OCI-LY3 (cell line): ENCODE measurements around the gene KCTD17.

Experiments used
- H2AFZ ChIP-seq: fragments of 200-600, 300-600 bp; shearing (Covaris generic); 2 replicates; pipeline ENCODE4 v1.6.0; 2014; ENCODE audit warnings: antibody characterized with exemption, low read depth, low read length
- H3K27ac ChIP-seq: fragments of 200-600, 300-600 bp; sonication (generic); 2 replicates; pipeline ENCODE4 v1.5.1; 2014; ENCODE audit warnings: mild to moderate bottlenecking, low read length, moderate library complexity, mixed read lengths
- H3K27me3 ChIP-seq: fragments of 200-600, 300-600 bp; sonication (generic); 2 replicates; pipeline ENCODE4 v1.6.1; 2014; ENCODE audit warnings: low read depth, low read length, mixed read lengths
- H3K36me3 ChIP-seq: fragments of 200-600, 300-600 bp; sonication (generic); replicated peaks from 2 replicates; pipeline ENCODE3; 2014; ENCODE audit warnings: low read depth, low read length, mixed read lengths
- H3K4me1 ChIP-seq: fragments of 300-600, 200-600 bp; sonication (generic); 2 replicates; pipeline ENCODE4 v1.6.1; 2014; ENCODE audit warnings: low read length, mixed read lengths
- H3K4me2 ChIP-seq: fragments of 200-600, 300-600 bp; sonication (generic); 2 replicates; pipeline ENCODE4 v1.6.1; 2014; ENCODE audit warnings: low read length, mixed read lengths
- H3K4me3 ChIP-seq: fragments of 300-600, 200-600 bp; sonication (generic); 2 replicates; pipeline ENCODE4 v1.5.1; 2014; ENCODE audit warnings: antibody characterized with exemption, mild to moderate bottlenecking, low read length, moderate library complexity
- H3K79me2 ChIP-seq: fragments of 300-600, 200-600 bp; shearing (Covaris generic); 2 replicates; pipeline ENCODE4 v1.6.1; 2014; ENCODE audit warnings: mild to moderate bottlenecking, low read length, mixed read lengths
- H3K9ac ChIP-seq: fragments of 300-600, 200-600 bp; shearing (Covaris generic); 2 replicates; pipeline ENCODE4 v1.6.0; 2014; ENCODE audit warnings: mild to moderate bottlenecking, low read length, moderate library complexity
- H3K9me3 ChIP-seq: fragments of 200-600, 300-600 bp; shearing (Covaris generic); 2 replicates; pipeline ENCODE4 v1.6.1; 2014; ENCODE audit warnings: low read length, mixed read lengths; ENCODE audit not compliant: insufficient read depth
- H4K20me1 ChIP-seq: fragments of 200-600, 300-600 bp; sonication (generic); 2 replicates; pipeline ENCODE4 v1.6.1; 2016; ENCODE audit warnings: low read length, mixed read lengths; ENCODE audit not compliant: insufficient read depth
- CTCF ChIP-seq: fragments of 200-600, 300-600 bp; sonication (generic); IDR thresholded peaks from 2 replicates; pipeline ENCODE4 v1.5.1; 2014; ENCODE audit warnings: antibody characterized with exemption, low read length, low read depth
- EZH2phosphoT487 ChIP-seq: fragments of 200-600 bp; shearing (Covaris generic); IDR thresholded peaks from 2 replicates; pipeline ENCODE4 v1.6.1; 2018; ENCODE audit warnings: antibody characterized with exemption, mixed run types, low read depth

Gene KCTD17

GRCh38 chr22:37011472-37011871, 40.1 kb upstream of the KCTD17 start:
- Histone ChIP-seq H3K4me3 (no peak overlapping the region), H3K9ac (no peak overlapping the region), H3K79me2 (no peaks in the 10 kb centered on the region), H2AFZ (no peak overlapping the region), H3K36me3 (no peaks in the 10 kb centered on the region), H3K4me2 (no peak overlapping the region), H3K4me1 (no peaks in the 10 kb centered on the region), H4K20me1 (no peaks in the 10 kb centered on the region), H3K27ac (no peak overlapping the region), H3K27me3 (peaks cover 34% of the 10 kb centered on the region), H3K9me3 (no peaks in the 10 kb centered on the region)
- no peak for TF ChIP-seq CTCF
- TF ChIP-seq EZH2phosphoT487, result no peak

- H3K79me2 ChIP-seq, result no peaks in the 10 kb centered on the region
- H3K36me3 ChIP-seq, result no peaks in the 10 kb centered on the region
- H3K9me3 ChIP-seq, result no peaks in the 10 kb centered on the region
- no peak overlapping the region for H3K4me2 ChIP-seq
- H3K27me3 ChIP-seq, result peaks cover 24% of the 10 kb centered on the region
- no peaks in the 10 kb centered on the region for H3K4me1 ChIP-seq
- H2AFZ ChIP-seq, result no peak overlapping the region
- TF ChIP-seq EZH2phosphoT487 (no peak), CTCF (no peak)
- no peak overlapping the region for H3K9ac ChIP-seq
- H3K27ac ChIP-seq, result no peak overlapping the region
- no peak overlapping the region for H3K4me3 ChIP-seq
- H4K20me1 ChIP-seq, result no peaks in the 10 kb centered on the region
Measured at GRCh38 chr22:37012262-37012904, 39.2 kb upstream of the KCTD17 start.

GRCh38 chr22:37012956-37013355, 38.6 kb upstream of the KCTD17 start:
- Histone ChIP-seq H4K20me1 (no peaks in the 10 kb centered on the region), H3K4me2 (no peak overlapping the region), H3K27me3 (peaks cover 19% of the 10 kb centered on the region), H3K79me2 (no peaks in the 10 kb centered on the region), H3K4me3 (no peak overlapping the region), H3K36me3 (no peaks in the 10 kb centered on the region), H3K9ac (no peak overlapping the region), H3K9me3 (no peaks in the 10 kb centered on the region), H2AFZ (no peak overlapping the region), H3K27ac (no peak overlapping the region), H3K4me1 (no peaks in the 10 kb centered on the region)
- TF ChIP-seq CTCF (no peak), EZH2phosphoT487 (no peak)

GRCh38 chr22:37014415-37014806, 37.1 kb upstream of the KCTD17 start:
- no peak for TF ChIP-seq EZH2phosphoT487
- no peak for TF ChIP-seq CTCF
- Histone ChIP-seq H3K27ac (no peak overlapping the region), H3K4me1 (peaks cover 5% of the 10 kb centered on the region), H3K9ac (no peak overlapping the region), H3K9me3 (no peaks in the 10 kb centered on the region), H3K4me2 (no peak overlapping the region), H3K4me3 (no peak overlapping the region), H3K36me3 (no peaks in the 10 kb centered on the region), H2AFZ (no peak overlapping the region), H3K79me2 (no peaks in the 10 kb centered on the region), H3K27me3 (peaks cover 4% of the 10 kb centered on the region; the same call in 1 of the 2 replicates), H4K20me1 (no peaks in the 10 kb centered on the region)
